Neural cell (in vitro differentiated cells): ENCODE measurements around the gene GGT5. TPM values are rescaled to one million over a fixed set of nuclear protein-coding genes. Genes with fewer than 3 reads are reported as not detected.

Experiments used
- H2AFZ ChIP-seq: fragments of 200-600, 300-800 bp; sonication (generic), shearing (Covaris generic); 2 replicates; pipeline ENCODE4 v1.6.0; 2014; ENCODE audit warnings: low read depth, mild to moderate bottlenecking, antibody characterized with exemption, low read length, moderate library complexity
- H3F3A ChIP-seq: fragments of 200-600 bp; shearing (Covaris generic); 2 replicates; pipeline ENCODE4 v1.6.1; 2016; ENCODE audit warnings: mild to moderate bottlenecking, moderate library complexity, mixed read lengths, antibody characterized with exemption, low read length; ENCODE audit not compliant: insufficient read depth, poor library complexity, severe bottlenecking
- H3K27ac ChIP-seq: fragments of 200-600, 300-800 bp; sonication (generic), shearing (Covaris generic); 2 replicates; pipeline ENCODE4 v1.5.1; 2014; ENCODE audit warnings: mild to moderate bottlenecking, low read length, moderate library complexity
- H3K27me3 ChIP-seq: fragments of 300-800, 200-600 bp; sonication (generic), shearing (Covaris generic); 2 replicates; pipeline ENCODE4 v1.6.0; 2014; ENCODE audit warnings: mild to moderate bottlenecking, low read depth, low read length, moderate library complexity; ENCODE audit not compliant: insufficient read depth
- H3K36me3 ChIP-seq: fragments of 300-800, 200-600 bp; sonication (generic), shearing (Covaris generic); 2 replicates; pipeline ENCODE4 v1.5.1; 2014; ENCODE audit warnings: mild to moderate bottlenecking, antibody characterized with exemption, low read length, moderate library complexity; ENCODE audit not compliant: insufficient read depth
- H3K4me2 ChIP-seq: fragments of 300-800, 200-600 bp; sonication (generic), shearing (Covaris generic); 2 replicates; pipeline ENCODE4 v1.6.0; 2014; ENCODE audit warnings: mild to moderate bottlenecking, low read length
- H3K4me3 ChIP-seq: fragments of 300-800, 200-600 bp; sonication (generic), shearing (Covaris generic); 2 replicates; pipeline ENCODE4 v1.5.1; 2014; ENCODE audit warnings: mild to moderate bottlenecking, low read length, moderate library complexity
- H3K79me2 ChIP-seq: fragments of 200-600 bp; shearing (Covaris generic); replicated peaks from 2 replicates; pipeline ENCODE4 v1.6.0; 2014; ENCODE audit warnings: mild to moderate bottlenecking, low read length, moderate library complexity; ENCODE audit not compliant: insufficient read depth
- H3K9ac ChIP-seq: fragments of 300-800, 200-600 bp; sonication (generic), shearing (Covaris generic); 2 replicates; pipeline ENCODE4 v1.6.1; 2016; ENCODE audit warnings: mild to moderate bottlenecking, low read length, mixed read lengths
- H3K9me2 ChIP-seq: fragments of 200-600 bp; shearing (Covaris generic); 2 replicates; pipeline ENCODE4 v1.6.1; 2016; ENCODE audit warnings: mild to moderate bottlenecking, low read length, mixed read lengths; ENCODE audit not compliant: insufficient read depth
- H3K9me3 ChIP-seq: fragments of 200-600, 300-800 bp; sonication (generic), shearing (Covaris generic); 2 replicates; pipeline ENCODE4 v1.6.1; 2016; ENCODE audit warnings: mild to moderate bottlenecking, mixed run types, low read length, moderate library complexity, mixed read lengths
- H4K20me1 ChIP-seq: fragments of 200-600 bp; shearing (Covaris generic); 2 replicates; pipeline ENCODE4 v1.6.1; 2016; ENCODE audit warnings: mild to moderate bottlenecking, mixed run types; ENCODE audit not compliant: insufficient read depth
- CTCF ChIP-seq: fragments of 450-650 bp; IDR thresholded peaks from 2 replicates; pipeline ENCODE4 v1.5.1; 2014; ENCODE audit warnings: antibody characterized with exemption, mild to moderate bottlenecking, moderate library complexity; ENCODE audit not compliant: poor library complexity, severe bottlenecking
- EP300 ChIP-seq: fragments of 450-650 bp; conservative IDR thresholded peaks from 2 replicates; pipeline ENCODE4 v1.6.1; 2014; ENCODE audit warnings: antibody characterized with exemption, mild to moderate bottlenecking, moderate library complexity; ENCODE audit not compliant: poor library complexity, severe bottlenecking
- EZH2 ChIP-seq: fragments of 200-600, 300-800 bp; shearing (Covaris generic), sonication (generic); IDR thresholded peaks from 2 replicates; pipeline ENCODE4 v1.6.1; 2014; ENCODE audit warnings: antibody characterized with exemption, low read length, borderline replicate concordance, mild to moderate bottlenecking; ENCODE audit not compliant: insufficient read depth, poor library complexity, severe bottlenecking
- MXI1 ChIP-seq: fragments of 450-650 bp; conservative IDR thresholded peaks from 2 replicates; pipeline ENCODE4 v1.6.1; 2014; ENCODE audit warnings: antibody characterized with exemption, mild to moderate bottlenecking; ENCODE audit not compliant: poor library complexity, severe bottlenecking
- POLR2AphosphoS5 ChIP-seq: IDR thresholded peaks from 2 replicates; pipeline ENCODE4 v1.6.1; 2012
- RAD21 ChIP-seq: fragments of 450-650 bp; conservative IDR thresholded peaks from 2 replicates; pipeline ENCODE4 v1.6.1; 2014; ENCODE audit warnings: antibody characterized with exemption, mild to moderate bottlenecking, moderate library complexity
- REST ChIP-seq: IDR thresholded peaks from 2 replicates; pipeline ENCODE4 v1.6.1; 2012; ENCODE audit warnings: borderline replicate concordance
- SMC3 ChIP-seq: fragments of 450-650 bp; conservative IDR thresholded peaks from 2 replicates; pipeline ENCODE4 v1.6.1; 2014; ENCODE audit warnings: antibody characterized with exemption, mild to moderate bottlenecking, moderate library complexity; ENCODE audit not compliant: poor library complexity
- TAF1 ChIP-seq: IDR thresholded peaks from 2 replicates; pipeline ENCODE4 v1.6.1; 2012; ENCODE audit warnings: low read depth
- polyA plus RNA-seq: library from polyadenylated mRNA; depleted of rRNA; stranded (reverse); fragments of >200 nt; gene quantifications from 2 replicates; pipeline ENCODE4 v1.2.3, GENCODE V29; 2014

The GGT5 gene
- polyA plus RNA-seq, 1 donor from 2014 or later: 0.12 TPM

GRCh38 chr22:24171822-24172221 lies 73.1 kb downstream of the GGT5 start:
- Histone ChIP-seq H3K79me2 (no peaks in the 10 kb centered on the region), H2AFZ (no peak overlapping the region), H3K9ac (no peak overlapping the region), H3K9me2 (no peaks in the 10 kb centered on the region), H3K27ac (no peak overlapping the region), H3K4me2 (no peak overlapping the region), H3K4me3 (no peak overlapping the region), H3K36me3 (peaks cover 7% of the 10 kb centered on the region), H3K27me3 (no peaks in the 10 kb centered on the region), H4K20me1 (no peaks in the 10 kb centered on the region), H3F3A (no peaks in the 10 kb centered on the region), H3K9me3 (no peaks in the 10 kb centered on the region)
- TF ChIP-seq RAD21: no peak
- no peak for TF ChIP-seq TAF1
- TF ChIP-seq SMC3: no peak
- TF ChIP-seq EP300: no peak
- TF ChIP-seq EZH2: no peak
- no peak for TF ChIP-seq POLR2AphosphoS5
- no peak for TF ChIP-seq CTCF
- TF ChIP-seq MXI1: no peak
- no peak for TF ChIP-seq REST

GRCh38 chr22:24170632-24171031 lies 74.2 kb downstream of the GGT5 start:
- no peak for TF ChIP-seq RAD21
- TF ChIP-seq SMC3: no peak
- TF ChIP-seq MXI1: no peak
- no peak for TF ChIP-seq POLR2AphosphoS5
- no peak for TF ChIP-seq EP300
- TF ChIP-seq CTCF: no peak
- no peak for TF ChIP-seq REST
- TF ChIP-seq EZH2: no peak
- no peak for TF ChIP-seq TAF1
- H3K27me3 ChIP-seq: no peaks in the 10 kb centered on the region
- H3K27ac ChIP-seq: no peak overlapping the region
- no peak overlapping the region for H2AFZ ChIP-seq
- no peak overlapping the region for H3K4me3 ChIP-seq
- H3K9me2 ChIP-seq: no peaks in the 10 kb centered on the region
- H3K9ac ChIP-seq: no peak overlapping the region
- H3K9me3 ChIP-seq: no peaks in the 10 kb centered on the region
- no peaks in the 10 kb centered on the region for H3K79me2 ChIP-seq
- peaks cover 7% of the 10 kb centered on the region for H3K36me3 ChIP-seq
- no peak overlapping the region for H3K4me2 ChIP-seq
- no peaks in the 10 kb centered on the region for H4K20me1 ChIP-seq
- H3F3A ChIP-seq: no peaks in the 10 kb centered on the region
